DMS114 treated with DMSO at 0.1 percent for 48 hours (cell line): ENCODE measurements around the gene SEMA5A.

ENCODE experiments used
- DNase-seq: peaks from one replicate; lab custom pipeline; 2025; ENCODE audit not compliant: unreplicated experiment; lab: John Stamatoyannopoulos, UW

SEMA5A gene

GRCh38 chr5:9337928-9338595 lies 207.8 kb downstream of the SEMA5A start:
- DNase-seq: no peak

- DNase-seq: no peak
These were observed 209.9 kb downstream of the SEMA5A start for GRCh38 chr5:9335754-9336495.

GRCh38 chr5:9335269-9335668 lies 210.6 kb downstream of the SEMA5A start:
- no peak for DNase-seq

- no peak for DNase-seq
These were observed 213.8 kb downstream of the SEMA5A start for GRCh38 chr5:9332026-9332425.

GRCh38 chr5:9331372-9331771 lies 214.5 kb downstream of the SEMA5A start:
- no peak for DNase-seq

GRCh38 chr5:9329125-9329524 lies 216.8 kb downstream of the SEMA5A start:
- no peak for DNase-seq

- no peak for DNase-seq
These were observed 220.3 kb downstream of the SEMA5A start for GRCh38 chr5:9325549-9325948.

GRCh38 chr5:9324348-9325077 lies 221.4 kb downstream of the SEMA5A start:
- no peak for DNase-seq

GRCh38 chr5:9320652-9321051 lies 225.2 kb downstream of the SEMA5A start:
- no peak for DNase-seq

- DNase-seq: no peak
These were observed 227.8 kb downstream of the SEMA5A start for GRCh38 chr5:9318031-9318430.

- DNase-seq: no peak
These were observed 229.1 kb downstream of the SEMA5A start for GRCh38 chr5:9316733-9317132.

GRCh38 chr5:9316041-9316440 lies 229.8 kb downstream of the SEMA5A start:
- DNase-seq: no peak

GRCh38 chr5:9314558-9314957 lies 231.3 kb downstream of the SEMA5A start:
- no peak for DNase-seq

- DNase-seq: no peak
These were observed 232.1 kb downstream of the SEMA5A start for GRCh38 chr5:9313751-9314150.

- no peak for DNase-seq
These were observed 238.7 kb downstream of the SEMA5A start for GRCh38 chr5:9307150-9307549.

- no peak for DNase-seq
These were observed 243.7 kb downstream of the SEMA5A start for GRCh38 chr5:9302218-9302617.

- DNase-seq: no peak
These were observed 244.7 kb downstream of the SEMA5A start for GRCh38 chr5:9301200-9301599.

- DNase-seq: no peak
These were observed 248.7 kb downstream of the SEMA5A start for GRCh38 chr5:9297134-9297533.

GRCh38 chr5:9295466-9295801 lies 250.4 kb downstream of the SEMA5A start:
- no peak for DNase-seq

- DNase-seq: no peak
These were observed 250.9 kb downstream of the SEMA5A start for GRCh38 chr5:9294793-9295465.

GRCh38 chr5:9288234-9288633 lies 257.6 kb downstream of the SEMA5A start:
- no peak for DNase-seq
